Tibial nerve (tissue), 4 donors: ENCODE measurements around the gene FAM151B. TPM values are rescaled to one million over a fixed set of nuclear protein-coding genes. Genes with fewer than 3 reads are reported as not detected.
"Not testable (repeated sequence)": the region's sequence is repeated elsewhere in the genome, so short reads cannot be mapped to it uniquely, and the experiment has no call there.

Experiments
- DNase-seq, 2 donors: peaks; one replicate each; pipeline ENCODE4 v3.0.0-alpha.2; 2019; ENCODE audit warnings: low spot score in 2 of 2
- H3K27ac ChIP-seq, 4 donors: fragments of 200-600 bp; sonication (generic) in 3 of 4; one replicate each; pipeline ENCODE4 v1.5.1; 2017 to 2019; ENCODE audit warnings: mild to moderate bottlenecking in 1 of 4
- H3K27me3 ChIP-seq, 2 donors: fragments of 200-600 bp; sonication (generic) in 1 of 2; one replicate each; pipeline versions ENCODE4 v1.5.1 to v1.6.0; 2017 to 2019
- H3K36me3 ChIP-seq, 3 donors: fragments of 200-600 bp; sonication (generic); one replicate each; pipeline ENCODE4 v1.5.1; 2018 to 2019
- H3K4me1 ChIP-seq, 4 donors: fragments of 200-600 bp; sonication (generic) in 3 of 4; one replicate each; pipeline ENCODE4 v1.5.1; 2017 to 2019
- H3K4me3 ChIP-seq, 4 donors: fragments of 200-600 bp; sonication (generic) in 3 of 4; one replicate each; pipeline ENCODE4 v1.5.1; 2017 to 2019; ENCODE audit warnings: mild to moderate bottlenecking in 1 of 4, moderate library complexity in 1 of 4
- H3K9me3 ChIP-seq, 4 donors: fragments of 200-600 bp; sonication (generic) in 3 of 4; one replicate each; pipeline ENCODE4 v1.5.1; 2017 to 2019
- CTCF ChIP-seq, 5 experiments: fragments of 200-600 bp in 3 of 5; fragments of 450-650 bp in 2 of 5; sonication (generic) in 3 of 5; IDR thresholded peaks; one replicate each; pipeline ENCODE4 v1.5.1; 2016 to 2019; ENCODE audit warnings: antibody characterized with exemption in 5 of 5, mild to moderate bottlenecking in 3 of 5, moderate library complexity in 2 of 5
- EP300 ChIP-seq, 2 donors: sonication (generic); formaldehyde crosslinking; IDR thresholded peaks; one replicate each; pipeline ENCODE4 v1.6.1; 2017; ENCODE audit warnings: antibody characterized with exemption in 2 of 2, mild to moderate bottlenecking in 1 of 2
- POLR2A ChIP-seq, 2 donors: fragments of 450-650 bp; IDR thresholded peaks; one replicate each; pipeline ENCODE4 v1.6.1; 2017; ENCODE audit warnings: antibody characterized with exemption in 2 of 2, mild to moderate bottlenecking in 2 of 2, moderate library complexity in 2 of 2
- WGBS, 2 donors: methylation state at CpG; one replicate each; pipeline ENCODE4 v1.1.5; 2018; 5-methylcytosine and 5-hydroxymethylcytosine counted together
- total RNA-seq, 4 donors: library from RNA; depleted of rRNA; stranded (reverse); fragments of >200 nt; gene quantifications; one replicate each; pipeline ENCODE4 v1.1.0, GENCODE V29; 2016

Gene FAM151B
- total RNA-seq, 4 donors from 2014 or later = 0.90 to 6.1 (median 3.1) TPM

GRCh38 chr5:80487444-80487828 is 464 bp upstream of the FAM151B start:
- DNase-seq = no peak
- Histone ChIP-seq H3K27me3 (no peaks in the 10 kb centered on the region), H3K36me3 (peaks cover 0 to 23% (median 0%) of the 10 kb centered on the region in 3 donors), H3K27ac (peak overlapping the region in 3 of 4 donors; percentile 37 to 80 (median 57)), H3K4me1 (peaks cover 0 to 15% (median 1%) of the 10 kb centered on the region in 4 donors), H3K4me3 (peak overlapping the region; percentile 47 to 74 (median 65)), H3K9me3 (peaks cover 0 to 18% (median 7%) of the 10 kb centered on the region in 4 donors)
- TF ChIP-seq POLR2A (IDR thresholded peaks at IDR 0.05) (no peak), CTCF (IDR thresholded peaks at IDR 0.05) (no peak), EP300 (IDR thresholded peaks at IDR 0.05) (no peak)
- WGBS, 2 donors = 61 to 65% methylated on average over 18 of the region's 18 CpGs

GRCh38 chr5:80491296-80491695 is 3.4 kb downstream of the FAM151B start:
- H3K4me1 ChIP-seq = peaks cover 0 to 15% (median 1%) of the 10 kb centered on the region in 4 donors
- no peak for DNase-seq
- H3K27me3 ChIP-seq = no peaks in the 10 kb centered on the region
- WGBS, 2 donors = 88 to 91% methylated on average over 3 of the region's 3 CpGs
- H3K4me3 ChIP-seq = no peak overlapping the region
- H3K9me3 ChIP-seq = no peaks in the 10 kb centered on the region
- no peak overlapping the region for H3K27ac ChIP-seq
- TF ChIP-seq POLR2A (IDR thresholded peaks at IDR 0.05) = no peak
- TF ChIP-seq CTCF (IDR thresholded peaks at IDR 0.05) = no peak
- TF ChIP-seq EP300 (IDR thresholded peaks at IDR 0.05) = no peak
- H3K36me3 ChIP-seq = no peaks in the 10 kb centered on the region

GRCh38 chr5:80492741-80493140 is 4.8 kb downstream of the FAM151B start:
- TF ChIP-seq EP300 (IDR thresholded peaks at IDR 0.05) (no peak), POLR2A (IDR thresholded peaks at IDR 0.05) (no peak), CTCF (IDR thresholded peaks at IDR 0.05) (no peak)

DNA sequence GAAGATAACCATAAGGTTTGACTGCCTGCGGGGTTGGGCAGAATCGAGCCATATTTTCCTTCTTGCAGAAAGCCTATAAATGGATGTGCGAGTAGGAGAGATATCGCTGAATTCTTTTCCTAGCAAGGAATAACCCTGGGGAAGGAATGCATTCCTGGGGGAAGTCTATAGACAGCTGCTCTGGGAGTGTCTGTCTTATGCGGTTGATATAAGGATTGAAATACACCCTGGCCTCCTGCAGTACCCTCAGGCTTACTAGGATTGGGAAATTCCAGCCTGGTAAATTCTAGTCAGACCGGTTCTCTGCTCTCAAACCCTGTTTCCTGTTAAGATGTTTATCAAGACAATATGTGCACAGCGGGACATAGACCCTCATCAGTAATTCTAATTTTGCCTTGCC is 5.5 kb downstream of the FAM151B start:
- H3K27ac ChIP-seq, H3K4me3 ChIP-seq, DNase-seq, H3K4me1 ChIP-seq, H3K36me3 ChIP-seq, H3K9me3 ChIP-seq, H3K27me3 ChIP-seq: not testable (repeated sequence)
- WGBS, 2 donors = 75 to 76% methylated on average over 7 of the region's 7 CpGs

More at GRCh38 chr5:80492741-80493140, 4.8 kb downstream of the FAM151B start:
- Histone ChIP-seq H3K4me3 (no peak overlapping the region), H3K27me3 (no peaks in the 10 kb centered on the region), H3K27ac (no peak overlapping the region), H3K9me3 (no peaks in the 10 kb centered on the region), H3K36me3 (no peaks in the 10 kb centered on the region), H3K4me1 (peaks cover 0 to 9% (median 0%) of the 10 kb centered on the region in 4 donors)
- DNase-seq = no peak
- WGBS, 2 donors = 92 to 97% methylated on average over 3 of the region's 3 CpGs

- Histone ChIP-seq H3K4me1 (no peaks in the 10 kb centered on the region), H3K27ac (no peak overlapping the region), H3K36me3 (no peaks in the 10 kb centered on the region), H3K4me3 (no peak overlapping the region), H3K27me3 (no peaks in the 10 kb centered on the region), H3K9me3 (no peaks in the 10 kb centered on the region)
- TF ChIP-seq POLR2A (IDR thresholded peaks at IDR 0.05) = no peak
- no peak for TF ChIP-seq CTCF (IDR thresholded peaks at IDR 0.05)
- no peak for TF ChIP-seq EP300 (IDR thresholded peaks at IDR 0.05)
- 90 to 96% methylated on average over 2 of the region's 2 CpGs for WGBS, 2 donors
- no peak for DNase-seq
These were observed 8.0 kb downstream of the FAM151B start for GRCh38 chr5:80495891-80496290.

DNA sequence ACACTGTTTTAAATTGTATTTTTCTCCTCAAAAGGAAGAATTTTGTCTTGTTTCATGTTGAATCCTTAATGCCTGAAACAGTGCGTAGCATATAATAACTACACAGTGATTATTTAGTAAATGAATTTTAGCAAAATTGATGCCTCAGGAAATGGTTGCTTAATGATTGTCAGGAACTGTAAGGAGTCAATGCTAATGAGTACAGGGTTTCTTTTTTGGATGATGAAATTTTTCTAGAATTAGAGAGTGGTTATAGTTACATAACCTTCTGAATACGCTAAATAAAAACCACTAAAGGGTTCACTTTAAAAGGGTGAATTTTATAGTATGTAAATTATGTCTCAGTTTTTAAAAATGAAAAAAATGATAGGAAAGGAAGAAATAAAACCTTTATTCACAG is 14.9 kb downstream of the FAM151B start:
- DNase-seq = no peak
- 90 to 92% methylated on average over 2 of the region's 2 CpGs for WGBS, 2 donors
- Histone ChIP-seq H3K27ac (no peak overlapping the region), H3K36me3 (peaks cover 0 to 7% (median 0%) of the 10 kb centered on the region in 3 donors), H3K4me1 (no peaks in the 10 kb centered on the region), H3K27me3 (no peaks in the 10 kb centered on the region), H3K4me3 (no peak overlapping the region), H3K9me3 (no peaks in the 10 kb centered on the region)
- no peak for TF ChIP-seq EP300 (IDR thresholded peaks at IDR 0.05)
- TF ChIP-seq CTCF (IDR thresholded peaks at IDR 0.05) = no peak
- TF ChIP-seq POLR2A (IDR thresholded peaks at IDR 0.05) = no peak
